Endodermal cell (in vitro differentiated cells): ENCODE measurements around the gene TSSC4. TPM values are rescaled to one million over a fixed set of nuclear protein-coding genes. Genes with fewer than 3 reads are reported as not detected.

Source experiments
- DNase-seq: peaks from one replicate; pipeline ENCODE4 v3.0.0-alpha.2; 2017
- H3K27ac ChIP-seq: 2 replicates; pipeline ENCODE4 v1.5.1; 2013; ENCODE audit warnings: mild to moderate bottlenecking, low read depth, low read length, moderate library complexity
- H3K27me3 ChIP-seq: 2 replicates; pipeline ENCODE4 v1.6.1; 2013; ENCODE audit warnings: mild to moderate bottlenecking, low read length, moderate library complexity; ENCODE audit not compliant: insufficient read depth, control insufficient read depth, poor library complexity, severe bottlenecking
- H3K36me3 ChIP-seq: 2 replicates; pipeline ENCODE4 v1.7.0; 2013; ENCODE audit warnings: mild to moderate bottlenecking, low read length, moderate library complexity; ENCODE audit not compliant: control insufficient read depth, insufficient read depth
- H3K4me1 ChIP-seq: one replicate; pipeline ENCODE4 v1.7.0; 2013; ENCODE audit warnings: low read length; ENCODE audit not compliant: control insufficient read depth, insufficient read depth
- H3K4me3 ChIP-seq: 2 replicates; pipeline ENCODE4 v1.5.1; 2013; ENCODE audit warnings: mild to moderate bottlenecking, low read length, moderate library complexity
- H3K9ac ChIP-seq: 2 replicates; pipeline ENCODE4 v1.6.1; 2013; ENCODE audit warnings: mild to moderate bottlenecking, low read length, moderate library complexity; ENCODE audit not compliant: poor library complexity, severe bottlenecking; ENCODE audit errors: extremely low read depth
- H3K9me3 ChIP-seq: 2 replicates; pipeline ENCODE4 v1.6.1; 2013; ENCODE audit warnings: mild to moderate bottlenecking, low read length, moderate library complexity; ENCODE audit not compliant: control insufficient read depth
- H3K27ac Mint-ChIP-seq: 2 replicates; pipeline ENCODE4 v1.8.0; 2020; ENCODE audit warnings: mixed read lengths
- H3K27me3 Mint-ChIP-seq: 2 replicates; pipeline ENCODE4 v1.8.0; 2021; ENCODE audit warnings: mild to moderate bottlenecking, mixed read lengths; ENCODE audit not compliant: insufficient read depth
- H3K36me3 Mint-ChIP-seq: 2 replicates; pipeline ENCODE4 v1.8.0; 2020; ENCODE audit warnings: low read depth, mixed read lengths
- H3K4me1 Mint-ChIP-seq: 2 replicates; pipeline ENCODE4 v1.8.0; 2020; ENCODE audit warnings: mixed read lengths
- H3K4me3 Mint-ChIP-seq: 2 replicates; pipeline ENCODE4 v1.8.0; 2020; ENCODE audit warnings: mild to moderate bottlenecking, moderate library complexity, mixed read lengths
- H3K9me3 Mint-ChIP-seq: 2 replicates; pipeline ENCODE4 v1.8.0; 2020; ENCODE audit warnings: mild to moderate bottlenecking, mixed read lengths
- WGBS, 2 experiments: methylation state at CpG; one replicate each; pipeline versions ENCODE4 v1.1.5 to v1.1.7; 2013; ENCODE audit warnings: missing lambda C conversion rate in 2 of 2, mixed read lengths in 1 of 2; ENCODE audit not compliant: insufficient coverage in 1 of 2, insufficient read length in 1 of 2; 5-methylcytosine and 5-hydroxymethylcytosine counted together
- total RNA-seq, 2 donors: library from RNA; stranded (reverse); fragmentation: NEBNext Ultra II Directional in 1 of 2; extraction: Animal tissue kit (Norgen Biotek cat#: 25700) in 1 of 2; gene quantifications; 2 replicates in 1 of 2; 3 replicates in 1 of 2; pipeline ENCODE4 v1.2.1, GENCODE V29; 2021
- TF ChIP-seq, protein P1 (sequence below): fragments of 200-600 bp; sonication (generic); conservative IDR thresholded peaks from 2 replicates; pipeline ENCODE4 v1.5.0; 2021; ENCODE audit warnings: antibody characterized with exemption, mild to moderate bottlenecking

Gene TSSC4
- total RNA-seq, 2 donors from 2014 or later = 47.2 to 51.1 TPM

- no peak for DNase-seq
- no peaks in the 10 kb centered on the region for H3K36me3 ChIP-seq
- no peak overlapping the region for H3K4me3 Mint-ChIP-seq
- no peaks in the 10 kb centered on the region for H3K27me3 Mint-ChIP-seq
- no peaks in the 10 kb centered on the region for H3K4me1 ChIP-seq
- no peak overlapping the region for H3K27ac Mint-ChIP-seq
- no peak overlapping the region for H3K9ac ChIP-seq
- TF ChIP-seq, protein P1, sequence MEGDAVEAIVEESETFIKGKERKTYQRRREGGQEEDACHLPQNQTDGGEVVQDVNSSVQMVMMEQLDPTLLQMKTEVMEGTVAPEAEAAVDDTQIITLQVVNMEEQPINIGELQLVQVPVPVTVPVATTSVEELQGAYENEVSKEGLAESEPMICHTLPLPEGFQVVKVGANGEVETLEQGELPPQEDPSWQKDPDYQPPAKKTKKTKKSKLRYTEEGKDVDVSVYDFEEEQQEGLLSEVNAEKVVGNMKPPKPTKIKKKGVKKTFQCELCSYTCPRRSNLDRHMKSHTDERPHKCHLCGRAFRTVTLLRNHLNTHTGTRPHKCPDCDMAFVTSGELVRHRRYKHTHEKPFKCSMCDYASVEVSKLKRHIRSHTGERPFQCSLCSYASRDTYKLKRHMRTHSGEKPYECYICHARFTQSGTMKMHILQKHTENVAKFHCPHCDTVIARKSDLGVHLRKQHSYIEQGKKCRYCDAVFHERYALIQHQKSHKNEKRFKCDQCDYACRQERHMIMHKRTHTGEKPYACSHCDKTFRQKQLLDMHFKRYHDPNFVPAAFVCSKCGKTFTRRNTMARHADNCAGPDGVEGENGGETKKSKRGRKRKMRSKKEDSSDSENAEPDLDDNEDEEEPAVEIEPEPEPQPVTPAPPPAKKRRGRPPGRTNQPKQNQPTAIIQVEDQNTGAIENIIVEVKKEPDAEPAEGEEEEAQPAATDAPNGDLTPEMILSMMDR = no peak
- H3K27ac ChIP-seq = peak overlapping the region; percentile 63
- H3K27me3 ChIP-seq = no peaks in the 10 kb centered on the region
- H3K9me3 Mint-ChIP-seq = no peaks in the 10 kb centered on the region
- WGBS, 2 experiments = 87 to 89% methylated on average over 34 to 42 of the region's 42 CpGs
- no peak overlapping the region for H3K4me3 ChIP-seq
- no peaks in the 10 kb centered on the region for H3K4me1 Mint-ChIP-seq
- no peaks in the 10 kb centered on the region for H3K36me3 Mint-ChIP-seq
- no peaks in the 10 kb centered on the region for H3K9me3 ChIP-seq
Measured at GRCh38 chr11:2409611-2410468, 9.3 kb downstream of the TSSC4 start.

DNA sequence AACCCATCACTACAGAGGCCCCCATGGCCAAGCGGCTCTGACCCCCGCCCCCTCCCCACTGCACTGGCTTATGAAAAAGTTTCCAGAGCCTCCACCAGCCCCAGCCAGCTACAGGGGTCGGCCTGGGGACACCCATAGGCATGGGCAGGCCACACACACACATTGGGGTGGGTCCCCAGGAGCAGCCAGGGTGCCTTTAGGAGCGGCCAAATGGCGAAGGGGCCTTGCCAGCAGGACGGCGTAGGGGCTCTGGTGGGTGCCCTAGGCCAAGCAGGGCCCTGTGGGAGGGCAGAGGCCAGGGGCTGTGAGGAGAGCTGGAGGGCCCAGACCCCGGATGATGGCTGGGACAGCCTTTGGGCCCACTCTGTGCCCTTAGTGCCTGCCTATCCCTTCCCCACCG lies 10.1 kb downstream of the TSSC4 start:
- Histone ChIP-seq H3K4me1 (no peaks in the 10 kb centered on the region), H3K27ac (no peak overlapping the region), H3K36me3 (no peaks in the 10 kb centered on the region), H3K9ac (no peak overlapping the region), H3K4me3 (no peak overlapping the region), H3K27me3 (no peaks in the 10 kb centered on the region), H3K9me3 (no peaks in the 10 kb centered on the region)
- TF ChIP-seq, protein P1 = no peak
- 90% methylated on average over 9 of the region's 9 CpGs; no CpG with 5 or more reads in 1 of the 2 experiments for WGBS, 2 experiments
- no peak for DNase-seq
- no peaks in the 10 kb centered on the region for H3K36me3 Mint-ChIP-seq
- no peaks in the 10 kb centered on the region for H3K4me1 Mint-ChIP-seq
- no peak overlapping the region for H3K4me3 Mint-ChIP-seq
- H3K27me3 Mint-ChIP-seq = peaks cover 1% of the 10 kb centered on the region
- H3K9me3 Mint-ChIP-seq = no peaks in the 10 kb centered on the region
- H3K27ac Mint-ChIP-seq = no peak overlapping the region

- TF ChIP-seq, protein P1 = no peak
- H3K27me3 ChIP-seq = no peaks in the 10 kb centered on the region
- H3K36me3 ChIP-seq = no peaks in the 10 kb centered on the region
- H3K27ac Mint-ChIP-seq = no peak overlapping the region
- DNase-seq = no peak
- H3K9me3 ChIP-seq = no peaks in the 10 kb centered on the region
- H3K4me3 ChIP-seq = no peak overlapping the region
- H3K9ac ChIP-seq = no peak overlapping the region
- no peak overlapping the region for H3K27ac ChIP-seq
- no peaks in the 10 kb centered on the region for H3K4me1 ChIP-seq
- no peaks in the 10 kb centered on the region for H3K36me3 Mint-ChIP-seq
- no peaks in the 10 kb centered on the region for H3K9me3 Mint-ChIP-seq
- no peaks in the 10 kb centered on the region for H3K4me1 Mint-ChIP-seq
- 94 to 95% methylated on average over 19 to 30 of the region's 30 CpGs for WGBS, 2 experiments
- H3K4me3 Mint-ChIP-seq = no peak overlapping the region
- peaks cover 3% of the 10 kb centered on the region for H3K27me3 Mint-ChIP-seq
Measured at GRCh38 chr11:2411446-2412305, 11.1 kb downstream of the TSSC4 start.
